AG04450 (cell line): ENCODE measurements around the gene RBM15. TPM values are rescaled to one million over a fixed set of nuclear protein-coding genes. Genes with fewer than 3 reads are reported as not detected.

Experiments used
- CTCF ChIA-PET: fragments of 300-600, 350-600 bp; formaldehyde crosslinking; extraction: SDS; loops from one replicate; lab custom pipeline; 2022; ENCODE audit warnings: antibody characterized with exemption, inconsistent platforms; lab: Charles Lee
- POLR2A ChIA-PET: fragments of 350-600 bp; formaldehyde crosslinking; extraction: SDS; loops from one replicate; lab custom pipeline; 2021; ENCODE audit warnings: antibody characterized with exemption, inconsistent platforms; lab: Yijun Ruan, JAX
- DNase-seq: peaks from one replicate; pipeline ENCODE4 v3.0.0-alpha.2; 2011; ENCODE audit warnings: low read depth, low spot score
- H3K27ac ChIP-seq: one replicate; pipeline ENCODE4 v1.5.1; 2012; ENCODE audit warnings: low read depth, low read length, control low read depth
- H3K27me3 ChIP-seq: one replicate; pipeline ENCODE4 v1.6.0; 2012; ENCODE audit warnings: low read length; ENCODE audit not compliant: control insufficient read depth, insufficient read depth
- H3K4me3 ChIP-seq: 2 replicates; pipeline ENCODE4 v1.5.1; 2011; ENCODE audit warnings: mild to moderate bottlenecking, low read depth, low read length, control low read depth
- H3K9me3 ChIP-seq: 2 replicates; pipeline ENCODE4 v1.5.1; 2012; ENCODE audit warnings: low read length; ENCODE audit not compliant: control insufficient read depth, insufficient read depth
- polyA plus RNA-seq: library from polyadenylated mRNA; depleted of rRNA; stranded (reverse); fragments of >200 nt; gene quantifications from 2 replicates; pipeline ENCODE4 v1.2.3, GENCODE V29; 2011
- TF ChIP-seq, protein P1 (sequence below): IDR thresholded peaks from 2 replicates; pipeline ENCODE4 v1.5.1; 2011; ENCODE audit warnings: low read depth, low read length, control low read depth, inconsistent platforms

RBM15 gene
- polyA plus RNA-seq, 1 experiment = 8.9 TPM

- Histone ChIP-seq H3K4me3 (no peak overlapping the region), H3K27me3 (peaks cover 10% of the 10 kb centered on the region), H3K27ac (no peak overlapping the region), H3K9me3 (no peaks in the 10 kb centered on the region)
- POLR2A ChIA-PET = no interaction called here
- CTCF ChIA-PET = interaction anchor here (1.0 to 4.8 kb wide), 3 partner anchors 18 to 119 kb away, joined by 4 to 25 read pairs (median 5); no protein-coding TSS in a partner anchor
- TF ChIP-seq, protein P1, sequence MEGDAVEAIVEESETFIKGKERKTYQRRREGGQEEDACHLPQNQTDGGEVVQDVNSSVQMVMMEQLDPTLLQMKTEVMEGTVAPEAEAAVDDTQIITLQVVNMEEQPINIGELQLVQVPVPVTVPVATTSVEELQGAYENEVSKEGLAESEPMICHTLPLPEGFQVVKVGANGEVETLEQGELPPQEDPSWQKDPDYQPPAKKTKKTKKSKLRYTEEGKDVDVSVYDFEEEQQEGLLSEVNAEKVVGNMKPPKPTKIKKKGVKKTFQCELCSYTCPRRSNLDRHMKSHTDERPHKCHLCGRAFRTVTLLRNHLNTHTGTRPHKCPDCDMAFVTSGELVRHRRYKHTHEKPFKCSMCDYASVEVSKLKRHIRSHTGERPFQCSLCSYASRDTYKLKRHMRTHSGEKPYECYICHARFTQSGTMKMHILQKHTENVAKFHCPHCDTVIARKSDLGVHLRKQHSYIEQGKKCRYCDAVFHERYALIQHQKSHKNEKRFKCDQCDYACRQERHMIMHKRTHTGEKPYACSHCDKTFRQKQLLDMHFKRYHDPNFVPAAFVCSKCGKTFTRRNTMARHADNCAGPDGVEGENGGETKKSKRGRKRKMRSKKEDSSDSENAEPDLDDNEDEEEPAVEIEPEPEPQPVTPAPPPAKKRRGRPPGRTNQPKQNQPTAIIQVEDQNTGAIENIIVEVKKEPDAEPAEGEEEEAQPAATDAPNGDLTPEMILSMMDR = no peak
- no peak for DNase-seq
Measured at GRCh38 chr1:110294308-110294707, 44.9 kb upstream of the RBM15 start.

DNA sequence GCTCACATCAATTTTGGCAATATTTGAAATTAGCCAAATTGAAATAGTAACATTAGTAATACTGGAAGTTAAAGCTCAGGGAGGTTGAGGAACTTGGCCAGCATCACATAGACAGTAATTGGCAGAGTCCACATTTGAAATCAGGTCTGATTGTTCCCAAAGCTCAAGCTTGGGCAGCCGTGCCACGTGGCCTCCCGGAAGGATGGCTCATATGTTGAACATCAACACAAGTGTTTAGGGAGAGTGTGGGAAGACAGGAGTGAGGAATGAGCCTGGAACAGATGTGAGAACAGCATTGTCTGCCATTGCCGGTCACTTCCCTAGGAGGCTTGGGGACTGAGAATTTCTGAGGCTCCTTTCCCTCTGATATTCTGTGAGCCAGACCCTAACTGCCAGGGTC lies 40.2 kb upstream of the RBM15 start:
- H3K9me3 ChIP-seq = no peaks in the 10 kb centered on the region
- DNase-seq = no peak
- H3K27me3 ChIP-seq = peaks cover 30% of the 10 kb centered on the region
- no peak overlapping the region for H3K4me3 ChIP-seq
- ChIA-PET POLR2A (interaction anchor here (0.6 to 0.9 kb wide), 2 partner anchors 40 to 69 kb away, joined by 3 read pairs; partner anchors contain the start of gene RBM15), CTCF (interaction anchor here (0.9 to 22.0 kb wide), 3 partner anchors 13 to 161 kb away, joined by 3 to 1035 read pairs (median 5); partner anchors contain the start of gene KCNC4)
- no peak overlapping the region for H3K27ac ChIP-seq
- TF ChIP-seq, protein P1 = no peak

DNA sequence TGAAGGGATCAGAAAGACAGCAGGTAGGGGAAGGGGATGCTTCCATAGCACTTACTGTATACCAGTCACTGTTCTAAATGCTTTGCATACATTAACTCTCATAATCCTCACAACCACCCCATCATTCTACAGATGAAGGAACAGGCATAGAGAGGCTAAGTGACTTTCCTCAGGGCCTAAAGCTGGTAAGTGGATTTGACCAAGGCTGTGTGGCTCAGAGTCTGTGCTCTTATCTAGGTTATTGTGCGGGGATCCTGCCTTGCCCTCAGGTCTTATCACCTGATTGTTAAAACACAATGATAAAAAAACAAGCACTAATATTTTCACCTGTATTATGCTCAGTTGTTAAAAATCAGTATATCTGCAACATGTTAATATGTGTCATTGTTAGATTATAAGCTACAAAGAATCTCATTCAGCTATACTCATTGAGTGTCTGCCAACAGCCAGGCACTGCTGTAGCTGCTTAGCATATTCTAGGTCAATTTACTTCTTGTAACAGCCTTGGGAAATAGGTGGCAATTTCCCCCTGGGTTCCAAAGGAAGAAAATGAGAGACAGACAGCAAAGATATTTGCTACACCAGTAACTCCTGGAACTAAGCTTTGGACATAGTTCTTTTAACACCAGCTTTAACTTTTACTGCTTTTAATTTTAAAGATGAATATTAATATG lies 38.6 kb upstream of the RBM15 start:
- peaks cover 35% of the 10 kb centered on the region for H3K27me3 ChIP-seq
- POLR2A ChIA-PET = no interaction called here
- no peak overlapping the region for H3K4me3 ChIP-seq
- H3K27ac ChIP-seq = no peak overlapping the region
- CTCF ChIA-PET = interaction anchor here (1.0 to 22.0 kb wide), 5 partner anchors 10 to 195 kb away, joined by 3 to 1035 read pairs (median 6); partner anchors contain the start of gene KCNC4
- DNase-seq = no peak
- H3K9me3 ChIP-seq = no peaks in the 10 kb centered on the region
- TF ChIP-seq, protein P1 = no peak

DNA sequence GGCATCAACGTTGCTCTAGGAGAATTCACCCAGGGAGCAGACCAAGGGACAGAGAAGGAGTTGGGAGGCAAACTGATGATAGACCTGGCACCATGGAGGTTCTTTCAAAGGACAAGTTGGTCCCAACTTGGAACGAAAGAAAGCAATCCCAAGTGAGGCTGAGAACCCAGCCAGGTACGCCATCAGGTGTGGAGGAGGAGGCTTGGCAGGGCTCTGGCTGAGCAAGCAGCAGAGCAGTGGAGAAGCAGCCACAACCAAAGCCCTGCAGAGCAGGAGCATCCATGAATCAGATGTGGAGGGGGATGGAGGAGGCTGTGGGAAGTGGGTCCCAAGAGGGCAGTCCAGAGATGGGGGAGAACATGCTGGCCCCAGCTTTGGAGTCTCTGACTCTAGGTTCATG lies 36.3 kb upstream of the RBM15 start:
- no peak overlapping the region for H3K4me3 ChIP-seq
- no peaks in the 10 kb centered on the region for H3K9me3 ChIP-seq
- no peak overlapping the region for H3K27ac ChIP-seq
- DNase-seq = no peak
- CTCF ChIA-PET = interaction anchor here (1.4 to 22.0 kb wide), 2 partner anchors 10 to 95 kb away, joined by 5 to 1035 read pairs; partner anchors contain the start of gene KCNC4
- POLR2A ChIA-PET = no interaction called here
- TF ChIP-seq, protein P1 = no peak
- H3K27me3 ChIP-seq = peaks cover 32% of the 10 kb centered on the region

- no peak overlapping the region for H3K27ac ChIP-seq
- ChIA-PET CTCF (interaction anchor here (1.2 to 22.0 kb wide), 2 partner anchors 98 to 109 kb away, joined by 3 to 1035 read pairs; partner anchors contain the start of gene KCNC4), POLR2A (no interaction called here)
- H3K4me3 ChIP-seq = no peak overlapping the region
- H3K9me3 ChIP-seq = no peaks in the 10 kb centered on the region
- no peak for DNase-seq
- TF ChIP-seq, protein P1 = no peak
- peaks cover 18% of the 10 kb centered on the region for H3K27me3 ChIP-seq
Measured at GRCh38 chr1:110305900-110306420, 33.2 kb upstream of the RBM15 start.
